ACC112 (cell line): ENCODE measurements around the gene OR8J3.

ENCODE experiments used
- H2AFZ ChIP-seq: fragments of 200-600 bp; sonication (generic); one replicate; pipeline ENCODE4 v1.6.0; 2017; ENCODE audit warnings: antibody characterized with exemption, low read length; ENCODE audit not compliant: unreplicated experiment
- H3K27ac ChIP-seq: fragments of 200-600 bp; sonication (generic); 2 replicates; pipeline ENCODE4 v1.5.1; 2014; ENCODE audit warnings: low read depth, mild to moderate bottlenecking, antibody characterized with exemption, low read length, moderate library complexity
- H3K27me3 ChIP-seq: fragments of 200-600 bp; sonication (generic); 2 replicates; pipeline ENCODE4 v1.6.1; 2014; ENCODE audit warnings: mild to moderate bottlenecking, antibody characterized with exemption, low read length, moderate library complexity, mixed read lengths; ENCODE audit not compliant: insufficient read depth
- H3K36me3 ChIP-seq: fragments of 200-600 bp; sonication (generic); 2 replicates; pipeline ENCODE4 v1.6.1; 2016; ENCODE audit warnings: mild to moderate bottlenecking, antibody characterized with exemption, low read length, moderate library complexity, mixed read lengths; ENCODE audit not compliant: insufficient read depth
- H3K4me1 ChIP-seq: fragments of 200-600 bp; sonication (generic); one replicate; pipeline ENCODE4 v1.6.1; 2016; ENCODE audit warnings: low read length, mixed read lengths; ENCODE audit not compliant: insufficient read depth, unreplicated experiment, control insufficient read depth
- H3K4me3 ChIP-seq: fragments of 200-600 bp; sonication (generic); 2 replicates; pipeline ENCODE4 v1.5.1; 2014; ENCODE audit warnings: mild to moderate bottlenecking, low read depth, low read length
- H3K79me2 ChIP-seq: fragments of 200-600 bp; sonication (generic); one replicate; pipeline ENCODE4 v1.6.0; 2016; ENCODE audit warnings: low read length; ENCODE audit not compliant: control insufficient read depth, unreplicated experiment, insufficient read depth

The OR8J3 gene

GRCh38 chr11:56103210-56103737, 36.7 kb downstream of the OR8J3 start, which contains the start of gene OR8H2:
OR8H2 (plus strand) TSS chr11:56103687; CDS start chr11:56105043, 1,356 bp downstream.
- H3K36me3 ChIP-seq, result no peaks in the 10 kb centered on the region
- no peak within 1 kb of the TSS for H2AFZ ChIP-seq
- no peaks in the 10 kb centered on the region for H3K4me1 ChIP-seq
- no peaks in the 10 kb centered on the region for H3K79me2 ChIP-seq
- no peak within 1 kb of the TSS for H3K27ac ChIP-seq
- no peak within 1 kb of the TSS for H3K4me3 ChIP-seq
- no peaks in the 10 kb centered on the region for H3K27me3 ChIP-seq

GRCh38 chr11:56093008-56093407, 47.0 kb downstream of the OR8J3 start, which contains the start of gene OR8I2:
OR8I2 (plus strand) TSS chr11:56093308; CDS start chr11:56093308, 0 bp downstream.
- Histone ChIP-seq H3K4me3 (no peak within 1 kb of the TSS), H3K79me2 (no peaks in the 10 kb centered on the region), H3K27me3 (no peaks in the 10 kb centered on the region), H3K27ac (no peak within 1 kb of the TSS), H3K36me3 (no peaks in the 10 kb centered on the region), H3K4me1 (no peaks in the 10 kb centered on the region), H2AFZ (no peak within 1 kb of the TSS)

GRCh38 chr11:56089697-56090096, 50.3 kb downstream of the OR8J3 start:
- H3K27me3 ChIP-seq, result no peaks in the 10 kb centered on the region

More at GRCh38 chr11:56089697-56090096, 50.3 kb downstream of the OR8J3 start:
- Histone ChIP-seq H3K36me3 (no peaks in the 10 kb centered on the region), H3K4me1 (no peaks in the 10 kb centered on the region), H3K79me2 (no peaks in the 10 kb centered on the region), H2AFZ (no peak overlapping the region), H3K4me3 (no peak overlapping the region), H3K27ac (no peak overlapping the region)
